Right hindlimb (tissue), 1 donor: ENCODE data around the gene CHCHD6.
A peak's percentile ranks its signal among the peaks of the same experiment; 100 is the strongest.

Experiments used
- DNase-seq: peaks from one replicate; pipeline ENCODE4 v3.0.0-alpha.2; 2018

CHCHD6 gene

DNA sequence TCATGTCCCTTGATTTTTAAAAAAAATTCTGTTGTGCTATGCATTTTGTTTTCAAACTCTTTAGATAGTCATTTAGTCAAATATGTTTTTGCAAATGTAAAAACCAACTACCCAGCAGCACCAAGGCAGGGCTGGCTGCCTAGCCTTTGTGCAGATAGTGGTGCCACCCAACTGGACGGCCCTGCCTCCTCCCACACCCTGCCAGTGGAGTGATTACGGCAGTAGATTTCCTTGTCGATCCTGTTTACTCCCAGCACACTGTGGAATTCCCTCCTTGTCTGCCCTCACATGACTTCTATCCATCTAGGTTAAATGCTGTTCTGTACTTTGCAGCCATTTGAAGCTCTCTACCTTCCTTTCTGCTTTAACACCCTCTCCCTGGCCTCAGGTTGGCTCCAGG, 199.5 kb downstream of the CHCHD6 start:
- DNase-seq = no peak

DNA sequence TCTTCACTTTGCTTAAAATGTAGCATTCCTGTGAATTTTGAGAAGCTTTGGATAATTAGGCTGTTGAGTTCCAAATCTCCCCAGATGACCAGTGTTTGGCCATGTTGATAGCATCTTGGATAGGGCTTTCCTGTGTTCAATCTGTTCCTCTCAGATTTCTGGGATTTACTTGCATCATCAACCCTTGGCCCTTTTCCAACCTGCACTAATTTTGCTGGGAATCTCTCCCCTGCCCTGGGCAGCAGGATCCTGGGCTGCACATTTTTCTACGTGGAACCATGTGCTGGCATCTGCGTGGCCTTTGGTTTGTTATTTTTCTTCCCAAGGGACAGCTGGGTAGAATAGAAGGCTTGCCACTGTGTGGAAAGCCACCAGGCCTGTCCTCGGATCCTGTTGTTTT, 203.5 kb downstream of the CHCHD6 start:
- no peak for DNase-seq

DNA sequence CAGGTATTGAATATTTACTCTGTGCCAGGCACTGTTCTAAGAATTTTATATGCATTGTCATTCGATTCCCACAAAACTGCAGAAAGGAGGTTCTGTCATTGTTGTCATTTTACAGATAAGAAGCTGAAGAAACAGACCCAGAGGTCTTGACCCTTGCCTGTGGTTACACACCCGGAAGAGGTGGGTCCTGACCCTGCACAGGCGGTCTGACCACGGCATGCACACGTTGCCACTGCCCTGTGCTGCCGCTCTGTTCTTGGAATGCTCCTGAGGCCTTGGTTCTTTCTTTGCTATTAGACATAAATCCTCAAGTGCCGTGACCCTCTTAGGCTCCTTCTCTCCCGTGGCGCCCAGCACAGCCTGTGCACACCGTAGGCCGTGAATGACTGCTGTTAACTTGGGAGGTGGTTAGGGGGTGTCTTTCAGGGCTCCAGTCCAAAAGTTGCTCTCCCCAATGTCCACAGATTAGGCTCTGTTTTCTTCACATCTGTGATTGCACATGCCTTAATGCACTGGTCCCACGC, 204.8 kb downstream of the CHCHD6 start:
- no peak for DNase-seq

DNA sequence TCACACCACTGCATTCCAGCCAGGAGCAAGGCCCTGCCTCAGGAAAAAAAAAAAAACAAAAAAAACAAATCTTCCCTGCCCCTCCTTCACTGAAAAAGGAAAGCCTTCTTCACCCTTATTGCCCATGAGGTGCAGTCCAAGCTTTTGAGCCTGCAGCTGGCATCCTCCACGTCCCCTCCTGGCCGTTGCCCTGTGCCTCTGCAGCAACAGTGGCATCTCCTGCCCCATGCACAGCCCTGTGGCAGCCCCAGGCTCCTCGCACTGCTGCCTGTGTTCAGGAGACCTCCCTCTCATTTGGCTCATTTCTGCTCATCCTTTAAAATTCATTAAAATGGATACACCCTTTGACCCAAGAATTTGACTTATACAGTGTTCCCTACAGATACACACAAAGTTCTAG, 206.2 kb downstream of the CHCHD6 start:
- DNase-seq = no peak

DNA sequence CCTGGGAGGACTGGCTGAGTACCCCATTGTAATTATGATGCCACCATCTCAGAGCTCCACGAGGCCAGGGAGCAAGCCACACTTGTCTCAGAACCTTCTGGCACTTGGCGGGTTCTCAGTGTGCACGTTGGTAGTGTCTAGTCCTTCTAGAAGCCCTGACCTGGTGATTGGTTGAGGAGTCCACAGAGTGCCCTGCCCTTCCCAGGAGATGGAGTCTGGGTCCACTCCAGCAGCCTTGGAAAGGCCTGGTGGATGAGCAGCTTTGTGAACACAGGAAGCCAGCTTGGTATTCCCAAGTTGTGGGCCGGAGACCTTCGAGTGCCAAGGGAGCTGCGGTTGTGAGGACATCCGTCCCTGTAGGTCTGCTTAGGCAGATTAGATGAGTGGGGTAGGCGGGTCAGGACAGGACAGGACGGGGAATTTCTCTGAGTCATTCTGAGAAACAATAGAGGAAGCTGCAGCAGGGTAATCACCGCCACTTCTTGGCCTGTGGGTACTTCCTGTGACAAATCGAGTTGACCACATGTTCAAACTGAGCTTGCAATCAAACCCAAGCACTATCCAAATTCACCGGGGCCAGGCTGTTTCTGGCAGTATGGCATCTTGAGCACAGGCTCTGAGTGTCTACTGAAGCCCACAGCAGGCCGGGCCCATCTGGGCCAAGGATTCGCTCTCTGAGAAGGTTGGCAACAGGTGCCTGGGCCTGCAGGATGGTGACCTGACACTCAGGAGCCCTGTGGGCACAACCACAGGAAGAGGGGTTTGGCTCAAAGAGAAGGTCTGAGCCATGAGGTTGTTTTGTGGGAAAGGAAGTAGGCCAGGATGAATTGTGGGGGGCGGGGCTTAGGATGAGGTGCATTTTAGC, 207.4 kb downstream of the CHCHD6 start:
- DNase-seq = peak; percentile 43

DNA sequence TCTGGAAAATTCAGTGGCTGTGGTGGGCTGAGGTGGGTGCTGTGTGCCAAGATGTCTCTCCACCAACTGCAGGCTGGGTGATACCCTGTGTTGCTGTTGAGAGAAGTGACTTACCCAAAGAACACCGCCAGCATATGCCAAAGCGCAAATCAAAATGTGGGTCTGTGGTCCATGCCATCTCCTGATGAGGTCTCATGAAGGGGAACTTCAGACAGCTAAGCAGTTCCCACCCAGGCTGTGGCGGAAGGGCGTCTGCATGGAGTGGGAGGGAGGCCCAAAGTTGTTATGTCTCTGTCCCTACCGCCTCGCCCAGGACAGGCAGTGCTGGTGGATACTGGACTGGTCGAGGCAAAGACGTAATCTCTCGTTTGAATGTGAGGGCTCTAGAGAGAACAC, 208.0 kb downstream of the CHCHD6 start:
- DNase-seq = no peak

DNA sequence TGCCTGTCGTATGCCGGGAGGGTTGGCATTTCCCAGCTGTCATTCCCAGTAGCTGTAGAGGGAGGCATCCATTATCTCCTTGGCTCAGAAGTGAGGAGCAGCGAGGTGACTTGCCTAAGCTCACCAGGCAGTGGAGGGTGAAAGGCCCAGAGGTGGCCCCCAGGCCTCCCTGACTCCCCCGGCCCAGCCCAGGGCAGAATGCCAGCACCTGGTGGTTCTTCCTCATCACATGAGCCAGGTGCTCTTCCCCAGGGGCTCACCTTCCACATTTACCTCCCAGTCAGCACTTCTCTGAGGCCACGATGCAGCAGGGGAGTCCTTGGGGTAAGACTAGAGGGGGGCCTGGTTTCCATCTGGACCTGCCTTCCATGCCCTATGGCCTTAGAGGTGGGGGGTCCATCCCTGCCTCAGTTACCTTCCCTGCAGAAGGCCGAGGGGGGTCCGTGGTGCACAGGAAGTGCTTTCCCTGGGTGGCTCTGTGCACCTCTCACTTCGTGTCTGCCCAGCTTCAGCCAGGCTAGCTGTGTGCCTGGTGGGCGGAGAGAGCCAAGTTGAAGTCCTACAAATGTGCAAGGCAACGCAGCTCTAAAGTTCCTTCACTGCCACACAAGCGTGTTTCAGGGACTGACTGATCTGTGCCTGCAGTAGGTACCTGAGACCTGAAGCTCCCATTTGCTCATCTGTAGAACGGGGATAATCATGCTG, 208.6 kb downstream of the CHCHD6 start:
- DNase-seq = no peak

DNA sequence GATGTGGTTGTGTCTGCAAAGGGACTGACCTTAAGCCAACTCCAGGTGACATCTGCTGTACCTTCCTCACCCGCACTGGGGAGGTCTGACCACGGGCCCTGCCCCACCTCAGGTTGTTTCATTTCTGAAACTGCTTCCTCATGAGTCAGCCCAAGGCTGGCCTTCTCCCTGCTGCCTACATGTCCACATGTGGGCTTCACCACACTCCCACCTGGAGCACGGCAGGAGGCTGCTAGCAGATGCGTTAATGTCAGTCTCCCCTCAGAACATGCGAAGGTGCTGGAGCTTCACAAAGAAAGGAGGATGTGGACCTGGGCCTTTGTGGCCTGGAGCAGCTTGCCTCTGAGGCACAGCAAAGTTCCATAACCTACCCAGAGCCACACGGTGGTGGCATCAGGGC, 209.5 kb downstream of the CHCHD6 start:
- no peak for DNase-seq

DNA sequence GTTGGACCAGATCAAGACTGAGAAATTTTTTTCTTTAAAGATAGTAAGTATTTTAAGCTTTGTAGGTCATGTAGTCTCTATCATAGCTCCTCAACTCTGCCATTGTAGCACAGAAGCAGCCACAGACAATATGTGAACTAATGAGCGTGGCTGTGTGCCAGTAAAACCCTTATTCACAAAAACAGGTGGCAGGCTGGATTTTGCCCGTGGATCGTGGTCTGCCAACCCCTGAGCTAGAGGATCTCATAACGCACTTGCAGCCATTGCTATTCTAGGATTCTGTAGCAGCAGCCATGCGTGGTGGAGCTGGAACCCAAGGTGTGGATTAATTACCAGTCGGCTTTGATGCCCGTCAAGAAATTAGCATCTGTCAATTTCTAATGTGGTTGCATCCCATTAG, 210.2 kb downstream of the CHCHD6 start:
- DNase-seq = peak; percentile 47

DNA sequence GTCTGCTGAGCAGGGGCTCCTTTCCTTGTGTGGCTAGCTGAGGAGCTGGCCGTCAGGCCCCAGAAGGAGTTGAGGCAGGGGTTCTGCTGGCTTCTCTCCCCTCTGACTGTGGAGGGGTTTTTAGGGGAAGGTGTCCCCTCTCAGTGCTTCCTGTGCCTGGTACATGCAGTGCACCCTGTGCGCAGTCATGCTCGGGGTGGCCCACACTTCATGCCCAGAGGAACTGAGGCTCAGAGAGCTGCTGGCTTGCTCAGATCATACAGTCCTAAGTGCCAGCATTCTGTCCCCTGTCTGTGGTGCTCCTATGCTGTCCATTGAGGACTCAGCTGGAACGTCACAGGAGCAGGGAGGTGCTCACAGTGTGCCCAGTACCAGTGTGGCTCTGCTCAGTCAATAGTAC, 211.0 kb downstream of the CHCHD6 start:
- DNase-seq = no peak

DNA sequence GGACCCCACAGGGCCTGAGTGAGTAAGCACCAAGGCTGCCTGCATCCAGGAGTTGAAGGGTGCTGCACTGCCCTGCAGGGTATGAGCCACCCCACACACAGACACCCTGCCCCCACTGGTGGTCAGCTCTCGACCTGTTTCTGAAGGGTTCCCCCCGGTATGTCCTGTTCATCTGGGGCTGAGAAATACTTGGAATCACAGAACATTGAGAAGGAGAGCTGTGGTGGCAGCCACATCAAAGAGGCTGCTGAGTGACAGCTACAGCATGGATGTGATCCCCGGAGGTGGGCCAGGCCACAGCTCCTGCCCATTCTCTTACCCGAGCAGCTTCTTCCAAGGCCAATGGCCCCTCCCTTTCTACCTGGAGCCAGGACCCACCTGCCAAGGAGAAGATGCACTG, 212.5 kb downstream of the CHCHD6 start:
- no peak for DNase-seq

DNA sequence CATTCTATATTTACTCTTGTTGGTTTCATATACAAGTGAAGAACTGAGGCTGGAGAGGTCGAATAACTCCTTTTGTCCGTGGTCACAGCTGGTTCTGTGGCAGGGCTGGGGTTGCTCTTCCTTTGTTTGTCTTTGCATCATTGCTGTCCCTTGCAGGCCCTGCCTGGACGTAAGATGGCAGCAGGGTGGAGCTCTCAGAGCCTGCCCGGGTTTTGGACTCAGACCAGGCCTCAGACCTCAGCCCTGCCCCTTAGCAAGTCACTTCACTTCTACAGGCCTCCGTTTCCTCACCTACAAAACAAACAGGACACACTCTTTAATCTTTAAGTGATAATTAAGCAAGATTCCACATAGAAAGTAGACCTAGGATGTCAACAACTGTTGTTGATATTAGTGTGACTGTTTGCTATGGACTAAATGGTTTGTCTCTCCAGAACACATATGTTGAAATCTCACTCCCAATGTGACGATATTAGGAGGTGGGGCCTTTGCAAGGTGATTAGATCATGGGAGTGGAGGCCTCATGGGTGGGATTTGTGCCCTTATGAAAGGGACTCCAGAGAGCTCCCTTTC, 213.3 kb downstream of the CHCHD6 start:
- DNase-seq = no peak

DNA sequence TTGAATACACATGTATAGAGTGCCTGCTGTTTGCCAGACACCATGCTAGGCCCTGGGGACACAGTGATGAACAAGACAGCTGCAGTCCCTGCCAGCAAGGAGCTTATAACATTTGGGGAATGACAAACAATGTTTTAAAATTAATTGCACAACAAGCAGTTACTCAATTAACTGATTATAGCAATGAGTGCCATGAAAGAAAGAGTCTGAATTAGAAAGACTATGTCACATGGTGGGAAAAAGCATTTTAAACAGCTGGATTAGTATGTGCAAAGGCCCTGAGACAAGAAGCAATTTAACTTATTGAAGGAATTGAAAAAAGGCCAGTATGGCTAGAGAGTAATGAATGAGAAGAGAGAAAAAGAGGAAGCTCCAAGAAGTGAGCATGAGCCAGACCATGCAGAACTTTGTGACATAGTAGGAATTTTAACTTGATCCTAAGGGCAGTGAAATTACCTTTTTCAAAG, 214.3 kb downstream of the CHCHD6 start:
- DNase-seq = no peak

DNA sequence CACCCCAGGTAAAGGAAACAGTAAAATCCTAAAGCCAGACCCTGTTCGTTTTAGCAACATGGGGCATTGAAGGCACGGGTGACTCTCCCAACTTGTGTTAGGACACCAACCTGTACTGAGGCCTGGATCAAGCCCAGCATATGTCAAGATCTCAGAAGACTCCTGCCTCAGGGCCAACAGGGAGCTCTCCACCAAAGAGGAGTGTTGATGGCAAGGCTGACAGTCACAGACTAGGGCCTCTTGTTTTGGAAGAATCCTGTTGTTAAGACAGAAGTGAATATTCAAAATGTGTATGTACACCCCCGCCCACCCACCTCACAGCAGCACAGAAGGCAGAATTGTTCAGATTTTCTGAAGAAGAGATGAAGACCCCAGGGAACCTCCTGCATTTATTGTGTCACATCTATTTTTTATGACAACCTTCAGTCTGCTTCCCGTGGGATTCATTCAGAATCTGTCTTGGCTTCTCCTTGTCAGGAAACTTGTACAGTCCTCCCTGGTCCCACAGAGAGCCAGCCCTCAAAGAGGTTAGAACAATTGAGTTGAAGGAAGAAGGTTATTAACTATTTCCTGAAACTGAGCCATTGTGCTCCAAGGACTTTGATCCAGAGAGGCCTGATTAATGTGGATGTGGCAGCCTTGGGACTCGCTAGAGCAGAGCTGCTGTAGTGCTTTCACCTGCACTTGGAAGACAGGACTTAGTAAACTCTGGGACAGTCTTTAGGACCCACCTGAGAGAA, 217.2 kb downstream of the CHCHD6 start:
- DNase-seq = no peak

DNA sequence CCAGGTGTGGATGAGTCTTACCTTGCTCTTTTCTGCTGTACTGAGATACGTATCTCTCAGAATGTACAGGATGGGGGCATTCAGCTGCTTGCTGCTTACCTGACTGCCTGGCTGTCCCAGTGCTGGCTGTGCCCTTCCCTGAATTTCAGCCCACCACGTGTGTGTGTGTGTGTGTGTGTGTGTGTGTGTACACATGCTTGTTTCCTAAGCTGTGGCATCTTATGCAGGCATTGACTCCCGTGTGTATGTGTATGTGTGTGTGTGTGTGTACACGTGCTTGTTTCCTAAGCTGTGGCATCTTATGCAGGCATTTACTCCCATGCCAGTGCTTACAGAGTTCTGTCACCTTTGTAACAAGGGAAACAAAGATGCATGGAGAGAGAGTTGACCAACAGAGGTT, 218.4 kb downstream of the CHCHD6 start:
- no peak for DNase-seq

DNA sequence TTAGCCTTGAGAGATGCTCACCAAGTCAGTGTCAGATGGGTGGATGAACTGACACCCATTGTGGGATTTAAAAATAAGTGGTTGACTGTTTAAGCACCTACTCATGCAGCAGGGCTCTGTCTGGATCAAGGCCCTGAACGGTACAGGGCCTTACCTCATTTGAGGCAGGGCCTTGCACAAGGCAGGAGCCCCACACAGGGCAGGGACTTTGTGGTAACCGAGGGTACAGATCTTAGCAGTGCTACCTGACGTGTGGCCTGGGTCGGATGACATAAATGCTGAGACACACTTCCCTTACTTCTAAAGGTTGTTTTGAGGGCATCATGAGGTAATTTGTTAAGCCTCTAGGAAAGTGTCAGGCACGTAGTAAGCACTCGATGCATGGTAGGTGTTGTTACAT, 219.4 kb downstream of the CHCHD6 start:
- no peak for DNase-seq

DNA sequence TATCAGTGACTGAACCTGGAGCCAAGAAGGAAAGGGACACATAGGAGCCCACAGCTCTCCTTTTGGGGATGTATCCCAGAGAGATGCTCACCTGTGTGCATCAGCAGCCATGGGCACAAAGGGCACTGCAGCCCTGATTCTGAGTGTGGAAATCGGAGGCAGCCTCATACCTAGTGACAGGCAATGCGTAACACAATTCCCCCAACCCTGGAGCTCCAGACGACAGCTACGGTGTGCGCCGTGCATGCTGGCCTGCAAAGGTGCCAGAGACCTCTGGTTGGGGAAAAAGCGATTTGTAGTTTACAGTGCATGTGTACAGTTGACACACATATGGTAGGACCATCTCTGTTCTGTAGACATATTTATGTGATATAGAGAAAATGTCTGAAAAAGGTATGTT, 219.9 kb downstream of the CHCHD6 start:
- no peak for DNase-seq

DNA sequence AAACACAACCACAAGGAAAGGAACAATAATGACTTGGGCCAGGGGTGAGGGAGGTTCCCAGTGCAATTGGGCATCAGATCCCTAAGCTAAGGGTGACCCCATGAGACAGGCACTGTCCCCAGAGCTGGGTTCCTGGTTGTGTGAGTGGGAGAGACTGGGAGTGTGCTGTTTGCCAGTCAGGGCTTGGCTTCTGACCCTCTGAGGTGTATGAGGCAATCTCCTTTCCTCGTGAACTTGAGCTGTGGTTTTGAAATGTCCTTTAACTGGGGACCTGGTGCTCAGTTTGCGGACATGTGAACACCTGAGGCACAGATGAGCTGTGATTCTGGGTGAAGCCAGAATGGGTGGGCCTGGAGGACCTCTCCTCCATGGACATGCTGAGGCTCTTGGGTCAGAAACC, 220.4 kb downstream of the CHCHD6 start:
- DNase-seq = no peak

DNA sequence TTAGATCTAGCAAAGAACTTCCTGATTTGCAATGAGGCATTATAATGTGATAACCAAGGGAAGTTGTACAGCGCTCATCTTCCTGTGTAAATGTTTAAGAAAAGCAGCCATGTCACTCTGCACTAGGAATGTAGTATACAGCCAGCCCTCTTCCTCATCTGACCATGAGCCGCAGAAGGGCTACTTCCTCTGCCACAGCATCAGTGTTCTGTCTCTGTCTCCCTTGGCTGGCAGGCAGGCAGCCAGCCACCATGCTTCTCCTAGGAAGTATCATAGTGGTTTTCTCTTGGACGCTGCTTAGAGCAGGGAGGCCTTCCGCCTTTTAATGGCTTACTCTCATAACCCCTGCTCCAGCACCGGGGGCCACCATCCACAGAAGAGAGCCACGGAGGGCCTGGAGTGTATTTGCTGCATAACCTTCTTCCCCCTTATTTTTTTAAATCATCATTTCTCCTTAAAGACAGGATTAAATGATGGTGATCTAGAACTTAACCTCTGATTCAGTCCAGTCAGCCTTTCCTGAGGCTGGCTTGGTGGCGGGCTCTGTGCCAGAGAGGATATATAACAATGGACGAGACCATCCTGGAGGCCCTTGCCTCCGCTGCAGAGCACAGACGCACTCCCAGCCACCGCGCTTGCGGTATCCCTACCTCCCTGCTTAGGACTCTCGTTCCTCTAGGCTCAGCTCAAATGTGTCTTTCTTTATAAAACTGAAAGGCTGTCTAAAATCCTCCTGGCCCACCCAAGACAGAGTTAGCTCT, 221.6 kb downstream of the CHCHD6 start:
- DNase-seq = no peak

DNA sequence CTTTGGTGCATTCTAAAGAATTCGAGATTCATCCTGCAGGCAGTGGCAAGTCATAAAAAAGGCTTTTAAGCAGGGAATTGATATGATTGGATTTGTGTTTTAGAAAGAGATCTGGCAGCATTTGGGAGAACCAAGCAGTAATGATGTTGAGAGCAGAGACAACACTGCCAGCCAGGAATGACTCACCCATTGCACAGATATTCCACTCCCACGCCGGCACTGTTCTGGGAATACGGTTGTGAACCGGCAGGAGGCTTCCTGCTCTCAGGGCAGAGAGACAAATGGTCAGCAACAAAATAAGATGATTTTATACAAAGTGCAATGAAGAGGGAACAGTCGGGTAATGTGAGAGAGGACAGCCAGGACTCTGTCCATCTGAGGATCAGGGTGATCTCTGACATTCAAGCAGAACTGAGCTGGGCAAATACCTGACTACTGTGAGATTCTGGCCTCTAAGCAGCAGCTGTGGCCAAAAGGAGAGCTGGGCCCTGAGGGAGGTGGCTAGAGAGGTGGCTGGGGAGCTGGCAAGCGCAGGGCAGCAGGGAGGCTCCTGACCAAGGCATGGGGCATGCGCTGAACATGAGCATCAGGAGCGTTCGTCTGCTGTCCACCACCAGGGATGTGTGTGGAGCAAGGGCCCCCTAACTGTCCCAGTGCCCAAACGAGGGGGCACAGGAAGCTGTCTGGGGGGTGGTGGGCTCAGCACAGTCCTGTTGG, 222.8 kb downstream of the CHCHD6 start:
- DNase-seq = peak; percentile 44

DNA sequence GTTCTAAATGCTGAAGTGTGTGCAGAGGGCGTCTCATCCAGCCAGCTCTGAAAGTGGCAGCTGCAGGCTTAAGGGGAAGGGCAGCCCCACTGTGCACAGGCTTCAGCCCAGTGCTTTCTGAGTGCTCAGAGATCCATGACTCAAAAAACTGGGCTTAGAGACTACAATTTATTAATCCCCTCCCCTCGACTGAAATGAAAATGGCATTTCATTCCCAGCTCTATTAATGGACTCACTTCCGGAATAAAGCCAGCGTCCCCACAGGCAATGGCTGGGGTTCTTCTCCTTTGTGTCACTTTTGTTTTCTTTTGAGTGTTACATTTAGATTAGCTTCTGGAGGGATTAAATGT, 223.3 kb downstream of the CHCHD6 start:
- no peak for DNase-seq

DNA sequence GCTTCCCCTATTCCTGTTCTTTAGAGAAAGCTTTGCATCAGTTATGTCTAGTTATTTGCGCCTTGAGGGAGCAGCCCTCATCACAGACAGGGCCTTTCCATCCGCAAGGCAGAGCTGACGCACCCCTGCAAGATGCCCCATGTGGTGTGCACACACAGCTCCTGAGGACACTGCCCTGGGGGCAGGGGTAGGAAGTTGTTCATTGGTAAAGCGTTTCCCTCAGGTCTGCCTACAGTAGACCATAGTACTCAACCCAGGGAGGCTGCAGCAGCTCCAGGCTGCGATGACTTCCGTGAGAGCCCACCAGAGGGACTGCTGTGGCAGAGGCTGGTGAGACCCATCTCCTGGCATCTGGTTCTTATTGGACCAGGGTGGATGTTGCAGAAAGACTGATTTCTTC, 223.8 kb downstream of the CHCHD6 start:
- DNase-seq = no peak
